ENCODE results near the gene NEK10.

Gene NEK10

DNA sequence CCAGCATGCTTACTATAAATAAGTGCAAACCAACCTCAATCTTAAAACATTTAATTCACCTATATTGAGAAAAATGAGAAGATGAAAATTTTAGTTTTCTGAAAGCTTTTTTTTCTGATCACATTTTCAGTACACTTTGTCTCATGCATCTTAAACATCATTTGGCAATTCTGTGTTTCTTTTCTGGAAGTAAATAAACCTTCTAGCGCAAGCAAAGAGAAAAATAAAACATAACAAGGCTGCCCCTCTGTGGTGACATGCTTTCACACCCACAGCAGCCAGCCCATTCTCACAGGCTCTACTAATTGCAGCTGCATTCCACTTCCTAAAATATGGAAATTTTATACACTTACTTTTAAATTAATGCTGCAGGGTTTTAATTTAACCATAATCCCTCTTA lies 90.1 kb downstream of the NEK10 start:
- H3K4me3 ChIP-seq: no peak overlapping the region
- no peak for DNase-seq (ENCODE audit: low spot score)
- TF ChIP-seq, protein P1, sequence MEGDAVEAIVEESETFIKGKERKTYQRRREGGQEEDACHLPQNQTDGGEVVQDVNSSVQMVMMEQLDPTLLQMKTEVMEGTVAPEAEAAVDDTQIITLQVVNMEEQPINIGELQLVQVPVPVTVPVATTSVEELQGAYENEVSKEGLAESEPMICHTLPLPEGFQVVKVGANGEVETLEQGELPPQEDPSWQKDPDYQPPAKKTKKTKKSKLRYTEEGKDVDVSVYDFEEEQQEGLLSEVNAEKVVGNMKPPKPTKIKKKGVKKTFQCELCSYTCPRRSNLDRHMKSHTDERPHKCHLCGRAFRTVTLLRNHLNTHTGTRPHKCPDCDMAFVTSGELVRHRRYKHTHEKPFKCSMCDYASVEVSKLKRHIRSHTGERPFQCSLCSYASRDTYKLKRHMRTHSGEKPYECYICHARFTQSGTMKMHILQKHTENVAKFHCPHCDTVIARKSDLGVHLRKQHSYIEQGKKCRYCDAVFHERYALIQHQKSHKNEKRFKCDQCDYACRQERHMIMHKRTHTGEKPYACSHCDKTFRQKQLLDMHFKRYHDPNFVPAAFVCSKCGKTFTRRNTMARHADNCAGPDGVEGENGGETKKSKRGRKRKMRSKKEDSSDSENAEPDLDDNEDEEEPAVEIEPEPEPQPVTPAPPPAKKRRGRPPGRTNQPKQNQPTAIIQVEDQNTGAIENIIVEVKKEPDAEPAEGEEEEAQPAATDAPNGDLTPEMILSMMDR (IDR thresholded peaks at IDR 0.05): peak; percentile 19
- H3K27ac ChIP-seq: no peak overlapping the region

DNA sequence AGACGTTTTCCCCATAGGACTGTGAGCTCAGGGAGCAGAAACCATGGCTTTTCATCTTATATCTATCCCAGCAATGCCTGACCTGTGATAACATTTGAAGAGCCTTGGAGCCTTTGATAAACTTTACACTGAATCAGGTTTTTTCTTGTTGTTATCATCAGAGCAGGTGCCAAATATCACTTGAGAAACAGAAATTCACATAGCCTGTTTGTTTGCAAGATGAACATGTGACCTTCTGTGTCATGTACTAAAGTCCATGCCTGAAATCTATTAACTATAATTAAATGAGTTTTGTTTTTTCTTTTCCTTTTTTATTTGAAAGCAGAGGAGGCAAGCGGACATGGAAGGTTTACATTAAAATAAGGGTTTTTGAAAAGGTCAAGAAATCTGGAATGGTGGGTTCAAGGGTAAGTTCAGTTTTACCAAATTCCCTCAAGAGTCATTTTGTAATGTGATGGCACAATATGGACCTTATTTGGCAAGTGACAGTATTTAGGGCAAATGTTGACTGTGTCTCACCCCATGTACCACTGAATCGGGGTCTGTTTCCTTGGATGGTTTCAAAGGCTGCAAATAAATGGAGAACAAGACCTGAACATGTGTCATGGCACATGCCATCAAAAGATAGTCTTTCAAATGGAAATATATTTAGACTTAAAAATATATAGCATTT lies 90.7 kb downstream of the NEK10 start:
- DNase-seq (ENCODE audit: low spot score): no peak
- TF ChIP-seq, protein P1 (IDR thresholded peaks at IDR 0.05): no peak
- no peak overlapping the region for H3K4me3 ChIP-seq
- H3K27ac ChIP-seq: no peak overlapping the region

DNA sequence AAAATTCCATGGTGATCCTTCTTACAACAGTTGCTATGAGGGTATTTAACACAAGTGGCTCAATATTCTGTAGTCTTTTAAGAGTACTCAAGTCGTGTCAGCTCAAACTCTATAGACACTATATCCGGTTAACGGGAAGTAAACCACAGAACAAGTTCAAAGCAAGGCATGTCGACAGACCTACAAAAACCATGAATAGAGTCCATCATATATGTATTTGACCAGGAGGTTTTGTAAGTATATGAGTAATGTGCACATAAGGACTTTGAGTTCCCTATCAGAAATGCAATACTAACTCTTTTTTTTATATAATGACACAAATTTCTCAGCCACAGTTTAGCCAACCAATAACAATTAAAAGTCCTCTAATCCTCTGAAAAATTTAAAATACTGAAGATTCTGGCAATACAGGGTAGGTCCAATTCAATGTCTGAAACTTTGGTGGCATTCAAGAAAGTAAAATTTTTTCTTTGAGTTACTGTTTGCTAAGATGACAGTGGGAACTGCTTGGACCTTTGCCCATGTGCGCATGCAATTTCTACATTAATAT lies 93.7 kb downstream of the NEK10 start:
- no peak for DNase-seq (ENCODE audit: low spot score)
- Histone ChIP-seq H3K4me3 (no peak overlapping the region), H3K27ac (no peak overlapping the region)
- TF ChIP-seq, protein P1 (IDR thresholded peaks at IDR 0.05): no peak

DNA sequence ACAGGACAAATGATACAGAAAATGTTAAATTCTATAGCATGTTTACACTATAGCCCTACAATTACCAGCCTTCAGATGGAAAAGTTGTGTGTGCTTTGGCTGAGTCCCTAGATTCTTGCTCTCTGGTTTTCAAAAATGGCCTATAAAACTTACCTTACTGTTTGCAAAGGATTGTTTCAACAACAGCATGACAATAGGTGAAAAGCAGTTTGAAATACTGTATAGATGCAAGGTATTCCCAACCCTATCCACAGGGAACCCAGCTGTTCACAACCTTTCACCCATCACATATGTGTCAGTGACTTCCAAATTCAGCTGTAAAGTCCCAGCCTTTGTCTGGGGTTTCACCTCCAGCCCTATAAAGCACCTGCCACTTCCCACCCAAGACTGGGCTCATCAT lies 97.3 kb downstream of the NEK10 start:
- no peak for DNase-seq (ENCODE audit: low spot score)
- TF ChIP-seq, protein P1 (IDR thresholded peaks at IDR 0.05): no peak
- no peak overlapping the region for H3K27ac ChIP-seq
- H3K4me3 ChIP-seq: no peak overlapping the region

DNA sequence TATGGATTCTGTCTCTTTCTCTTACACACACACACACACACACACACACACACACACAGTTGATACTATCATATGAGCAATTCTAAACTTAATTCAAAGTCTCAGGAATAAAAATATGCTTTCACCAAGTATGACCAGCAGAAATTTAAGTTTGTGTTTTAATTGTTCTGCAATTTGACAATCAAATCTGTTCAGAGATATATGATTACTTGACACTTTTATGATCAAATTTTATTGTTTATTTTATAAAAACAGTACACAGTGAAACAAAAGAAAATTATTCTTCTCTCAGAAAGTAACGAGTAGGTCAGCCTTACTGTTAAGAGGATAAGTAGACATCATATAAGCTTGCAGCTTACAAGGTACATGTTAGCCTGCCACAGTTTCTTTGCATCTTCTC lies 114.3 kb downstream of the NEK10 start:
- no peak for DNase-seq (ENCODE audit: low spot score)
- Histone ChIP-seq H3K27ac (no peak overlapping the region), H3K4me3 (no peak overlapping the region)
- TF ChIP-seq, protein P1 (IDR thresholded peaks at IDR 0.05): no peak

DNA sequence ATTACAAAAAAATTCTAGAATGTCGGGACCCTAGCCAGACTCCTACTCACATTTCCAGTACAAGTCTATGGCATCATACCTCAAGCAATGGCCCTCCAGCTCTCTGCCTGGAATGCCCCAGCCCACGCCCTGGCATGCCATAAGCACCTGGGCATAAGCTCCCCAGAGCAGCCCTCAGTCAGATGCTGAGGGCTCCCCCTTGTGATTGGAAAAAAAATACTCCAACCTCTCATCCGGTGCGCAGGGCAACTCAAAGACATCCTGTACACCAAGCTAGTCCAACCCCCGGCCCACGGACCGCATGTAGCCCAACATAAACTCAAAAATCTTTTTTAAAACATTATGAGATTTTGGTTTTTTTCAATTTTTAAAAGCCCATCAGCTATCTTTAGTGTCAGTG lies 115.4 kb downstream of the NEK10 start:
- no peak overlapping the region for H3K27ac ChIP-seq
- H3K4me3 ChIP-seq: no peak overlapping the region
- DNase-seq (ENCODE audit: low spot score): no peak
- TF ChIP-seq, protein P1 (IDR thresholded peaks at IDR 0.05): no peak

DNA sequence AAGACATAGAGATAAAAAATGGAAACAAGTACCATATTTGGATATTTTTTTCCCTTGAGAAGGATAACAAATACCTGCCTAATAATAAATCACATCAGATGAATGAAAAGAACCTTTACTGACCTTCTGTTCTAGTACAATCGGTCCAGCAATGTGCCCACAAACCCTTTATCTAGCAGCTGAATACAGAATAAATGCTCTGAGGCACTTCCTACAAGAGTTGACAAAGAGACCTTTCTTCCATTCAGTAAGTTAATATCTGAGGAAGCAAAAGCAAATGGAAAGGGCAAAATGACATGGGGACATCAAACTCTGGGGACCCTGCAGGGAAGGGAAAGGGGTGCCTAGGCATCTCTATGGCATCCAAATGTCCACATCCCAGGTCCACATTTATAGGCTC lies 115.8 kb downstream of the NEK10 start:
- TF ChIP-seq, protein P1 (IDR thresholded peaks at IDR 0.05): no peak
- DNase-seq (ENCODE audit: low spot score): no peak
- Histone ChIP-seq H3K27ac (no peak overlapping the region), H3K4me3 (no peak overlapping the region)

Measured in coronary artery (tissue), 2 donors.